ENCODE data around the gene ATP9B.
"Not testable (repeated sequence)": the region's sequence is repeated elsewhere in the genome, so short reads cannot be mapped to it uniquely, and the experiment has no call there.

The ATP9B gene

GRCh38 chr18:79070486-79070885 is 1.3 kb downstream of the ATP9B start:
- TF ChIP-seq CTCF (conservative IDR thresholded peaks at IDR 0.05) = no peak
- no peak overlapping the region; the same call in 1 of the 2 replicates for H3K27ac ChIP-seq

DNA sequence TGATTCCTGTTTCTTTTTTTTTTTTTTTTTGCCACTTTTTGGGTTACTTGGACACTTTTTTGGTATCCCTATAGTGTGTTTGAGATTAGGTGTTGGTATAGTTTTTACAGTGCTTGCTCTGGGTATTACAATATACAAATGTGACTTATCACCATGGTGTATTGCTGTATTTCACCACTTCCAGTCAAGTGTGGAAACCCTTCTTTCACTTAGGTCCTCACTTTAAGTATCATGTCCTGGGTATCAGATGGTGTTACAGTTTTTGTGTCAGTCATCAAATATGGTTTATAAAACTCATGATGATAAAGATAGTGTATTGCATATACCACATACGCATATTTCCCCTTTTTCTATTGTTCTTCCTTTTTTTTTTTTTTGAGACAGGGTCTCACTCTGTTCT is 1.8 kb downstream of the ATP9B start:
- no peak overlapping the region for H3K27ac ChIP-seq
- TF ChIP-seq CTCF (conservative IDR thresholded peaks at IDR 0.05) = no peak

- TF ChIP-seq CTCF (conservative IDR thresholded peaks at IDR 0.05) = no peak
- H3K27ac ChIP-seq = no peak overlapping the region
Measured at GRCh38 chr18:79071503-79072210, 2.5 kb downstream of the ATP9B start.

GRCh38 chr18:79072655-79073054 is 3.5 kb downstream of the ATP9B start:
- H3K27ac ChIP-seq = not testable (repeated sequence)

DNA sequence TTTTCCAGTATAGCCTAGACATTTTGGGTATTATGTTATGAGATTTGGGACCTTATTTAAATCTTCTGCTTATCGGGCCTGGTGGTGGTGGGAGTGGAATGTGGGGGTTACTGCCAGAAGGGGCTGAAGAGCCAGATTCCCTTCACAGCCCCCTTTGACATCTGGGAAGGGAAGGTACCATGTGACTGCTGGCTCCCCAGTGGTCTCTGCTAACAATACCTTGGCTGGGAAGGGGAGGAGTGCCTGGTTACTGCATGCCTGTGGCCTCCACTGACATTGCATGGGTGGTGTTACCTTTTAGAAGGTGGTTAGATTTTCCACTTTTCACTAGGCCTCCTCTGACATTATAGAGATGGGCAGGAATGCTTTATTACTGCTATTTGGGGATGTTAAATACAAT is 8.0 kb downstream of the ATP9B start:
- no peak for TF ChIP-seq CTCF (conservative IDR thresholded peaks at IDR 0.05)
- H3K27ac ChIP-seq = no peak overlapping the region

GRCh38 chr18:79078791-79079190 is 9.6 kb downstream of the ATP9B start:
- H3K27ac ChIP-seq = not testable (repeated sequence)

DNA sequence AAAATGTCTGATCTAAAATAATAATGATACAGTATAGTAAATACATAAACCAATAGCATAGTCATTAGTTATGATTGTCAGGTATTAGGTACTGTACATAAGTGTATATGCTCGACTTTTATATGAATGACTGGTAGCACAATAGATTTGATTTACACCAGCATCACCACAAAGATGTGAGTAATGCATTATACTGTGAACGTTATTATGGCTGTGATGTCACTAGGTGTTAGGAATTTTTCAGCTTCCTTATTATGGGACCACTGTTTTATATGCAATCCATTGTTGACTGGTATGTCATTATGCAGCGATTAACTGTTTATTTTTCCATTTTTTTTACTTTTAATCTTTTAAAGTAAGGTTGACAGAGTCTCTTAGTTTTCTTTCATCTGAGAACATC is 23.7 kb downstream of the ATP9B start:
- H3K27ac ChIP-seq = no peak overlapping the region
- TF ChIP-seq CTCF (conservative IDR thresholded peaks at IDR 0.05) = no peak

GRCh38 chr18:79093986-79094385 is 24.8 kb downstream of the ATP9B start:
- H3K27ac ChIP-seq = no peak overlapping the region
- TF ChIP-seq CTCF (conservative IDR thresholded peaks at IDR 0.05) = no peak

- H3K27ac ChIP-seq = no peak overlapping the region
- TF ChIP-seq CTCF (conservative IDR thresholded peaks at IDR 0.05) = no peak
Measured at GRCh38 chr18:79095216-79095615, 26.0 kb downstream of the ATP9B start.
